Renal pelvis (tissue), 4 donors: ENCODE measurements around the gene THBS3. TPM values are rescaled to one million over a fixed set of nuclear protein-coding genes. Genes with fewer than 3 reads are reported as not detected.
"Not testable (repeated sequence)": the region's sequence is repeated elsewhere in the genome, so short reads cannot be mapped to it uniquely, and the experiment has no call there.

ENCODE experiments used
- DNase-seq: peaks from one replicate; pipeline ENCODE4 v3.0.0-alpha.2; 2013
- polyA plus RNA-seq, 3 donors: library from polyadenylated mRNA; unstranded; fragments of 120-200 nt; gene quantifications; one replicate each; pipeline ENCODE4 v1.2.1, GENCODE V29; 2013; ENCODE audit not compliant: insufficient read length in 3 of 3

Gene THBS3
- polyA plus RNA-seq, 3 donors: 32.3 to 50.0 (median 43.0) TPM

DNA sequence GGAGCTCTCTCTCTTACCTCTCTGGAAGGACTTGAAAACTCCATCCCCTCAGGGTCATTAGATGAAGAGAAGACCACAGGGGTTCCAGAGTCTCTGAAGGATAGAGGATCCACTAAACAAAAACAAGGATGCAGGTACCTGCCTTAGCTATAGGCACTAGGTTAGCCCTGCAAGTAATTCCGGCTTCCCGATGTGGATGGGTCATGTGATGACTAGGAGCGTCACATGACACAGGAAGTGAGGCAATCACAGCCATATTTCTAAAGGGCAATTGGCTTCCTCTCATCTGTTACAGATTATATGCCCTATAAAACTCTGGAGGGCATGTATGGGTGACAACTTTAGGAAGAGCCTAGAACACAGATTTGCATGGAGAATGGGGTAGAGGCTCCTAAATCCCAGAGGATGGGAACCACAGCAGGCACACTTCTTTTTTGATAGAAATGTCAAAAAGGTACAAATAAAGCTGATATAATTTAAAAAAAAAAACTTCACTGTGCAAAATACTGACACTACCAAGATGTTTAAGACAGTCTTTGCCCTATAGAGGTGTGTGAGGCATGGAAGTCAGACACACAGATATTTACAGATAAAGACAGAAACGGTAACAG, 33.5 kb upstream of the THBS3 start:
- DNase-seq: peak; percentile 81

GRCh38 chr1:155236451-155236850, 28.8 kb upstream of the THBS3 start:
- DNase-seq: no peak

GRCh38 chr1:155235375-155235774, 27.7 kb upstream of the THBS3 start:
- DNase-seq: not testable (repeated sequence)

- not testable (repeated sequence) for DNase-seq
Observed at GRCh38 chr1:155233502-155233901, 25.8 kb upstream of the THBS3 start.

GRCh38 chr1:155232001-155232978, 24.6 kb upstream of the THBS3 start:
- DNase-seq: peak; percentile 50

DNA sequence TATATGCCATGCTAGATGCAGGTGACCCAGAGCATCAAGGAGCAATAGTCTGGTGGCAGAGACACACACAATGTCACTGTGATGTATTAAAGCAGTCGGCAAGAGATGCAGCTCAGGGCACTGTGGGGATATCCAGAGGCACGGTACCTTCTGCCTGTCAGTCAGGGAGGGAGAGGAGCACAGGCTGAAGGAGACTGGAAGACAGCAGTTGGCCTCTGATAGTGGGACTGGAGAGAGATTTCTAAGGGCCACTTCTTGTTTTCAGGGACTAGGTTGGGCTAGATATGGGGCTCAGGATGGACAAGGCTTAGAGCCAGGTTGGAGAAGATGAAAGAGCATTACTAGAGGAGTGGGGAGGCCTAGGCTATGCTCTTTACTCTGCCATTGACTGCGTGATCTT, 23.6 kb upstream of the THBS3 start:
- DNase-seq: not testable (repeated sequence)

GRCh38 chr1:155228096-155228427, 20.4 kb upstream of the THBS3 start:
- no peak for DNase-seq

- DNase-seq: peak; percentile 100
Observed at GRCh38 chr1:155227261-155228095, 19.8 kb upstream of the THBS3 start.

DNA sequence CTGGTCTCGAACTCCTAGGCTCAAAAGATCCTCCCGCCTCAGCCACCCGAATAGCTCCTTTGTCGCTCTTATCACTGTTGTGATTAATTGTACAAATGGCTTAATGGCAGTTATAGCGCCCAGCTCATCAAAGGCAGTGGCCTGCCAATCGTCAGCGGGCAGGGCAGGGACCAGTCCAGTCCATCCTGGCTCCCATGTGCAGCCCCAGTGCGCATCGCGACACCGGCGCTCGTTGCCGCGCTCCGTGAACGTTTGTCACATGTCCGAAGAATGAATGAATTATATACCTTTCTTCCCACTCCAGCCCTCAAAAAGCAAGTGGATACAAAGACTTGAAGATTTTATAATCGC, 19.2 kb upstream of the THBS3 start:
- DNase-seq: peak; percentile 84

- DNase-seq: peak; percentile 94
Observed at GRCh38 chr1:155226188-155226909, 18.7 kb upstream of the THBS3 start.

DNA sequence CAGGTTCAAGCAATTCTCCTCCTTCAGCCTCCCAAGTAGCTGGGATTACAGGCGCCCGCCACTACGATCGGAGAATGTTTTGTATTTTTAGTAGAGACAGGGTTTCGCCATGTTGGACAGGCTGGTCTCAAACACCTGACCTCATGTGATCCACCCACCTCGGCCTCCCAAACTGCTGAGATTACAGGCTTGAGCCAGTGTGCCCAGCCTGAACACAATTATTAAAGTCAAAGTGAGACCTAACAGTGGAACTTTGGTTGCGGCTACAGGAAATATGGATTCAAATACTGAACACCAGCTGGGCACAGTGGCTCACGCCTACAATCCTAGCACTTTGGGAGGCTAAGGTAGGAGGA, 17.7 kb upstream of the THBS3 start:
- not testable (repeated sequence) for DNase-seq

DNA sequence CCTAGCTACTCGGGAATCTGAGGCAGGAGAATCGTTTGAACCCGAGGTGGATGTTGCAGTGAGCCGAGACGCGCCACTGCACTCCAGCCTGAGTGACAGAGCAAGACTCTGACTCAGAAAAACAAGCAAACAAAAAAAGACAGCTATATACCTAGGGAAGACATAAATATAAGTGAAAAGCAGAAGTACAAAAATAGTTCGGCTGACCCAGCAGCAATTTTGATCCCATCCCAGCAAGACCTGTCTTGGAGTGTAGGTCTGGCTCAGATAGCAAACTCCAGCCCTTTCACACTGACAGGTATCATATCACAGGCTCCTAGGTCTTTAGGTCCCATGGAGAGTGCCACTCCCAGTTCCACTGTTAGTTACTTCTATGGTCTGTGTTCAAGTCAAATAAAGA, 15.3 kb upstream of the THBS3 start:
- DNase-seq: no peak

DNA sequence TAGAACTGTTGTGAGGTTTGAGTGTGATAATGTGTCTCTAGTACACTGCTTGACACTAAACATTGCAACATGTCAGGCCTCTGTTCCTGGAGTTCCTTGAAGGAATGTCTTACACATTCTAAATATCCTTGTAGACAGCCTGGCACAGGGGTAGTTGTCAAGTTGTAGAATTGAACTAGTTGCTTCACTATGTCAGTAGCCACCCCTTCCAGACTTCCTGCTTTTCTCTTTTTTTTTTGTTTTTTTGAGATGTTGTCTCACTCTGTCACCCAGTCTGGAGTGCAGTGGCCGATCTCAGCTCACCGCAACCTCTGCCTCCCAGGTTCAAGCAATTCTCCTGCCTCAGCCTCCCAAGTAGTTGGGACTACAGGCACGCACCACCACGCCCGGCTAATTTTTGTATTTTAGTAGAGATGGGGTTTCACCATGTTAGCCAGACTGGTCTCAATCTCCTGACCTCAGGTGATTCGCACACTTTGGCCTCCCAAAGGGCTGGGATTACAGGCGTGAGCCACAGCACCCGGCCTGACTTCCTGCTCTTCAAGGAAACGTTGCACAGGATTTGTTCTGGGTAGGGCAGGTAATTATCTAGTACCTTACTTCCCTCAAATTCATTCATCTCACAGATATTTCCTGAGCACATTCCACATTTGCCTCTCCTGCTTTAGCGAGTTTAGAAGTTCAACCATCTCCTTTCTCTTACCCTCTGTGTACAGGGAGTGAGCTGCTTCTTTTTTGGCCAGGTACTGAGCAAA, 12.7 kb upstream of the THBS3 start:
- not testable (repeated sequence) for DNase-seq

DNA sequence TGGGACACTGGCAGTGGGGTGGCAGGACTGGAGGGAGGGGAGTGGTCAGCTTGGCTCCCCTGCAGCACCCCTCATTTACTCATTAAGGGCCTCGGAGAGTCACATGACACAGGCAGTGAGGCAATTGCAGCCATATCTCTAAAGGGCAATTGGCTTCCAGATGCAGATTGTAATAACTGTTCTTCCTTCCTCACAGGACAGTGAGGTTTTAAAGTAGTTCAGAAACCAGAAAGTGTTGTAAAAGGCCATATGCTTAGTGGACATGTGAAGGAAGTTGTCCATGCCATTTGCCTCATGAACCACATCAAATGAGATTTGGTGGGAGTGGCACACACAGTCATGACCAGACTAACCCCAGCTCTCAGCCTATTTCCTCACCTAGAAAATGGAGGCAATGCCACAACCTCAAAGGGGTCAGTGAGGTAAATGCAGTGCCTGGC, 11.9 kb upstream of the THBS3 start:
- peak; percentile 58 for DNase-seq

DNA sequence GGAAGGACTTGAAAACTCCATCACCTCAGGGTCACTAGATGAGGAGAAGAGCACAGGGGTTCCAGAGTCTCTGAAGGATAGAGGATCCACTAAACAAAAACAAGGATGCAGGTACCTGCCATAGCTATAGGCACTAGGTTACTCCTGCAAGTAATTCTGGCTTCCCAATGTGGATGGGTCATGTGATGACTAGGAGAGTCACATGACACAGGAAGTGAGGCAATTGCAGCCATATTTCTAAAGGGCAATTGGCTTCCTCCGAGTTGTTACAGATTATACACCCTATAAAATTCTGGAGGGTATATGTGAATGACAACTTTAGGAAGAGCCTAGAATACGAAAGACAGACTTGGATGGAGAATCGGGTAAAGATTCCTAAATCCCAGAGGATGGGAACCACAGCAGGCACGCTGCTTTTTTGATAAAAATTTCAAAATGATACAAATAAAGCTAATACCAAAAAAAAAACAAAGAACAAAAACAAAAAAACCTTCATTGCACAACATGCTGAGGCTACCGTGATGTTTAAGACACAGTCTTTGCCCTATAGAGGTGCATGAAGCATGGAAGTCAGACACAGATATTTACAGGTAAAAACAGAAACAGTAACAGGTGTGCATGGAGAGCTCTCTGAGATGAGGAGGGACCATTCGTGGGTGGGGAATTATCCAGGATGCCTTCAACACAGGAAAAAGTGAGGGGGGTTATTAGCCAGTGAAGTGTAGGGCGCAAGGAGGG, 11.3 kb upstream of the THBS3 start:
- peak; percentile 92 for DNase-seq

DNA sequence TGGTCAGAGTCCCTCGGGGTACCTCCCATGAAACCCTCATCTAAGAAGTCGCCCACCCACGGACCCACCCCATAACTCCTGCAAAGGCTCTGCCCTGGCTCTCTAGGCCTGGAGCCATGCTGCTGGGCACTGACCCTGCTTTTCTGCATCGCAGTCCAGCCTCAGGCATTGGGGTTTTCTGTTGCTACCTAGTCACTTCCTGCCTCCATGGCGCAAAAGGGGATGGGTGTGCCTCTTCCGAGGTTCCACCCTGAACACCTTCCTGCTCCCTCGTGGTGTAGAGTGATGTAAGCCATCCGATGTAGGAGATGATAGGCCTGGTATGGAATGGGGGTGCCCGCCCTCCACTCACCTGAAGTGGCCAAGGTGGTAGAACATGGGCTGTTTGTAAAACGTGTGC, 7.0 kb upstream of the THBS3 start:
- not testable (repeated sequence) for DNase-seq

- not testable (repeated sequence) for DNase-seq
Observed at GRCh38 chr1:155212051-155212440, 4.3 kb upstream of the THBS3 start.

- not testable (repeated sequence) for DNase-seq
Observed at GRCh38 chr1:155211381-155212050, 3.8 kb upstream of the THBS3 start.

DNA sequence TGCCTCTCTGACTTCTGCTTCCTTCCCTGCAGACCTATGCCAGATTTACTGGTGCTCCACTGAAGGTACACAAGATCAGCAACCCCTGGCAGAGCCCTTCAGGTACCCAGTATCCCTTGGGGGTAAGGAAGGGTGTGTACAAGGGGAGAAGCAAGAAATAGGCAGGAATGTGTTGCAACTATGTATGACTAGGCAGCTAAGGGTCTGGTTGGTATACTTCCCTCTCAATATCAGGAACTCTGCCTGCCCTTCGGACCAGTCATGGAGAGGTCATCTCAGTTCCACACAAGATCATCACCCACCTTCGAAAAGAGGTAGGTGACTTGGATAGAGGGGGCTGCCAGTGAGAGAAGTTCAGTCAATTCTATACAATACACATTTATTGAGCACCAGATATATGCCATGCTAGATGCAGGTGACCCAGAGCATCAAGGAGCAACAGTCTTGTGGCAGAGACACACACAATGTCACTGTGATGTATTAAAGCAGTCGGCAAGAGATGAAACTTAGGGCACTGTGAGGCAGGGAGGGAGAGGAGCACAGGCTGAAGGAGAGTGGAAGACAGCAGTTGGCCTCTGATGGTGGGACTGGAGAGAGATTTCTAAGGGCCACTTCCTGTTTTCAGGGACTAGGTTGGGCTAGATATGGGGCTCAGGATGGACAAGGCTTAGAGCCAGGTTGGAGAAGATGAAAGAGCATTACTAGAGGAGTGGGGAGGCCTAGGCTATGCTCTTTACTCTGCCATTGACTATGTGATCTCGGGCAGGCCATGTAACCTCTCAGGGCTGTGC, 2.8 kb upstream of the THBS3 start:
- no peak for DNase-seq
